SK-N-SH (cell line): ENCODE measurements around the gene CTSZ.

ENCODE experiments used
- NFIC ChIP-seq: IDR thresholded peaks from 2 replicates; pipeline ENCODE4 v1.4.0; 2012; ENCODE audit warnings: borderline replicate concordance
- TF ChIP-seq, protein P1 (sequence below): fragments of 200-600 bp; sonication (generic); IDR thresholded peaks from 2 replicates; pipeline ENCODE4 v1.6.1; 2017; ENCODE audit warnings: antibody characterized with exemption, mild to moderate bottlenecking, moderate library complexity
- TF ChIP-seq, protein P2 (sequence below): IDR thresholded peaks from 2 replicates; pipeline ENCODE4 v1.4.0; 2012; ENCODE audit warnings: low read depth

DNA sequence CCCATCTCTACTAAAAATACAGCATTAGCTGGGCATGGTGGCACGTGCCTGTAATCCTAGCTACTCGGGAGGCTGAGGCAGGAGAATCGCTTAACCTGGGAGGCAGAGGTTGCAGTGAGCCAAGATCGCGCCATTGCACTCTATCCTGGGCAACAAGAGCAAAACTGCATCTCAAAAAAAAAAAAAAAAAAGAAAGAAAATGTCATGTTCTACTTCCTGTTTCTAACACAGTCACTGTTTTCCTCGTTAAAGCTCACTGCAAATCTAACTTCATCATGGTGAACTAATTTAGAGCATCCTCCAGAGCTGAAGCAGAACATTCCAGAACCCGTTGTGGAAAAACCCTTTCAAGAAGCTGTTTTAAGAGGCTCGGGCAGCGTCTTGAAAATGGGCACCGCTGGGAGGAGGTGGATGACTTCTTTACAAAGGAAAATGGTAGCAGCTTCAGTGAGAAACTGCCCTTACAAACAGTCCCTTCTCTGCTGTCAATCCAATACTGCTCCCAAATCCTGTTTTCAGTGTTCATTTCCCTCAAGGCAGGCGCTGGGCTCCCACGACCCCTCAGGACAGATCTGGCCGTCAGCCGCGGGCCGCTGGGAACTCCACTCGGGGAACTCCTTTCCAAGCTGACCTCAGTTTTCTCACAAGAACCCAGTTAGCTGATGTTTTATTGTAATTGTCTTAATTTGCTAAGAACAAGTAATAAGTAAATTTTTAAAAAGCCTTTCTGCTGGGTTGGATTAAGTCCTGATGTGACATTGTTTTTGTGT lies 12.5 kb downstream of the CTSZ start:
- TF ChIP-seq, protein P1, sequence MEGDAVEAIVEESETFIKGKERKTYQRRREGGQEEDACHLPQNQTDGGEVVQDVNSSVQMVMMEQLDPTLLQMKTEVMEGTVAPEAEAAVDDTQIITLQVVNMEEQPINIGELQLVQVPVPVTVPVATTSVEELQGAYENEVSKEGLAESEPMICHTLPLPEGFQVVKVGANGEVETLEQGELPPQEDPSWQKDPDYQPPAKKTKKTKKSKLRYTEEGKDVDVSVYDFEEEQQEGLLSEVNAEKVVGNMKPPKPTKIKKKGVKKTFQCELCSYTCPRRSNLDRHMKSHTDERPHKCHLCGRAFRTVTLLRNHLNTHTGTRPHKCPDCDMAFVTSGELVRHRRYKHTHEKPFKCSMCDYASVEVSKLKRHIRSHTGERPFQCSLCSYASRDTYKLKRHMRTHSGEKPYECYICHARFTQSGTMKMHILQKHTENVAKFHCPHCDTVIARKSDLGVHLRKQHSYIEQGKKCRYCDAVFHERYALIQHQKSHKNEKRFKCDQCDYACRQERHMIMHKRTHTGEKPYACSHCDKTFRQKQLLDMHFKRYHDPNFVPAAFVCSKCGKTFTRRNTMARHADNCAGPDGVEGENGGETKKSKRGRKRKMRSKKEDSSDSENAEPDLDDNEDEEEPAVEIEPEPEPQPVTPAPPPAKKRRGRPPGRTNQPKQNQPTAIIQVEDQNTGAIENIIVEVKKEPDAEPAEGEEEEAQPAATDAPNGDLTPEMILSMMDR = no peak
- no peak for TF ChIP-seq NFIC
- TF ChIP-seq, protein P2, sequence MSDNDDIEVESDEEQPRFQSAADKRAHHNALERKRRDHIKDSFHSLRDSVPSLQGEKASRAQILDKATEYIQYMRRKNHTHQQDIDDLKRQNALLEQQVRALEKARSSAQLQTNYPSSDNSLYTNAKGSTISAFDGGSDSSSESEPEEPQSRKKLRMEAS = no peak
